ENCODE results near the gene SIMC1.
"Not testable (repeated sequence)": the region's sequence is repeated elsewhere in the genome, so short reads cannot be mapped to it uniquely, and the experiment has no call there.

SIMC1 gene

GRCh38 chr5:176237971-176238644 lies at the start of gene SIMC1:
Gene SIMC1, plus strand, starts transcription at chr5:176238424. Its CDS starts 85 bp downstream, at chr5:176238509.
- DNase-seq: peak; percentile 63

DNA sequence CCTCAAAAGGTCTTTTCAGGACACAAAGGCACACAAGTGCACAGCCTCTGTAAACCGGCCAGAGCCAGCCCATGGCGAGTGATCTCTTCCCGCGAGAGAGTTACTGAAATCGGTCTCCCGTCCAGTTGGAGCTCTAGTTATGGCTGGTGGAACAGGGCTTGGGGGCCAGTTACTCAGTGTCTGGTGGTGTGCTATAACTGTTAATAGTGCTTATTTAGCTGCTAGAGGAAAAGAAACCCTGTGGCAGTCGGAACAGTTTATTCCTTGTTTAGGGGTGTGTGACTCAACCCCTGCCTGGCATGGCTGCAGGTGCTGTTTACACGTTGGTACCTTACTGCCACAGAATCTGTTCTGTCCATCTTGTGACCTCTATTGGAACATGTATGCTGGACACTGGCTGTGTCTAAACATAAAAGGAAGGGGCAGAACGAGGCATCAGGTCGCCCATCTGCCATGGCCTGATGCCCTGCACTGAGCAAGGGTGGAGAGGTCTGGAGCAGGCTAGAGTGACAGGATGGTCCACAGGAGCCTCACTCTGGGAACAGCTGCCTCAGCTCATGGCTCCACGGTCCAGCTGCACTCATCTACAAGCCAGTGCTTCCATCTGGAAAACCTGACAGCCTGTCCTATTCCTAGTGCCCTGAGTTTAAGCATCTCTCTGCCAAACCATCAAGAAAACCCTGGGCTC lies 49.6 kb upstream of the SIMC1 start:
- DNase-seq: no peak

DNA sequence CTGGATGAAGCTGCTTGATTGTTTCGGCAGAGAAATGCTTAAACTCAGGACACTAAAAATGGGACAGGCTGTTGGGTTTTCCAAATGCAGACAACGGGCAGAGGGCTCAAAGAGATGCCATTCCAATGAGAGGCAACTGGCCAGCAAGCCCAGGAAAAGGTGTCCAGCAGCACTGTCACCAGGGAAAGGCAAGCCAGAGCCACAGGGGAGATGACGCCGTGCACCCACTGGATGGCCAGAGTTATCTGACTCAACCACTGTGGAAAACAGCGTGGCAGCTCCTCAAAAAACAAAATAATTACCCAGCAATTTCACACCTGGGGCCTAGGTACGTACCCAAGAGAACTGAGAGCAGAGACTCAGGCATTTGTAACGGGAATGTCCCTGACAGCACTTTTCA lies 48.4 kb upstream of the SIMC1 start:
- no peak for DNase-seq

DNA sequence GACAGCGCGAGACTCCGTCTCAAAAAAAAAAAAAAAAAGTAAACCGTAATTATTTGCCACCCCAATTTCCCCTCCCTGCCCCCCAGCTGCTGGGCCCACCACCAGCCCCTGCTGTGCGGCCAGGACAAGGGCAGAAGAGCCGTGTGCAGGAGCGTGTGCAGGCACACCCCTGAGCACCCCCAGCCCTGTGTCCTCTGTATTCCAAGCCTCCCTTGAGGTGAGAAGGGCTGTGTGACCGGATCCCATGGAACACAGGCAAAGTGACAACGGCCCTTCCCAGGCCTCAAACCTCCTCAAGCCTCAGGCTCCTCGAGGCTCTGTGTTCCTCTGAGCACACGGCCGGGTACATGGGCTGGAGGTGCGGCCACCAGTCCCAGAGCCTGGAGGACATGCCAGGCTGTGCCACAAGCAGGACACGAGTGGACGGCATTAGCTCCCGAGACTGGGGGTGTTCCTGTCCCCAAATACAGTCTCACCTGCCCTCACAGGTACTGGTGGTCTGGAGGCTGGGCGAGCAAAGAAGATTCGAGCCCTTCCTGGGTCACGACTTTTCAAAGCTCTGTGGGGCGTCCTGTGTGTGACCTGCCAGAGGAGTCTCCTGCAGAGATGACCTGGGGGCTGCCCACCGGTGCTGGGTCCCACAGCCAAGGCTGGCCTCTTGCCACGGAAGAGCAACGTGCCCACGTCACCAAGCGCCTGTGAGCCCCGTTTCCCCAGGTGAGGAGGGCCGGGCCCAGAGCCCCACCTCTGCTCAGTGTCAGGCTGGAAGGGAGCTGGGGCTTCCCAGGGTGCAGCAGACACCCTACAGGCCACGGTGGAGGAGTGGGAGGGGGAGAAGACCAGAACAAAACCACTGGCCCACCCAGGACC lies 47.1 kb upstream of the SIMC1 start:
- no peak for DNase-seq

- no peak for DNase-seq
These were observed 46.0 kb upstream of the SIMC1 start for GRCh38 chr5:176192094-176192721.

DNA sequence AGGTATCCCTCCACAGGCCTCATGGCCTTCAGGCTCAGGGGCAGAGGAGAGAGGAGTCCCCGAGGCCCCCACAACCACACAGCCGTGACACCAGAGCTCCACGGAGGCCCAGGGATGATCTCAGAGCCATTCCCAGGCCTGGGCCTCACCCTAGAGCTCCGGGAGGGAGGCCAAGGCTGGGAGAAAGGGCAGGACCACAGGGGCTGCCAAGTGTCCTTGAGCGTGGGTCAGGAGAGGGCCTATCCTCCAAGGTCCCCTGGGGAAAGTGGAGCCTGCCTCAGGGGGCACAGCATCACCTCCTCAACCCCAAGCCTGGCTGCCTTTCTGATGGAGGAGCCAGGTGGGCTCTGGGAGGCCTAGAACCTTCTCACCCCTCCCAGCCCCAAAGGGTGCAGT lies 45.5 kb upstream of the SIMC1 start:
- not testable (repeated sequence) for DNase-seq

DNA sequence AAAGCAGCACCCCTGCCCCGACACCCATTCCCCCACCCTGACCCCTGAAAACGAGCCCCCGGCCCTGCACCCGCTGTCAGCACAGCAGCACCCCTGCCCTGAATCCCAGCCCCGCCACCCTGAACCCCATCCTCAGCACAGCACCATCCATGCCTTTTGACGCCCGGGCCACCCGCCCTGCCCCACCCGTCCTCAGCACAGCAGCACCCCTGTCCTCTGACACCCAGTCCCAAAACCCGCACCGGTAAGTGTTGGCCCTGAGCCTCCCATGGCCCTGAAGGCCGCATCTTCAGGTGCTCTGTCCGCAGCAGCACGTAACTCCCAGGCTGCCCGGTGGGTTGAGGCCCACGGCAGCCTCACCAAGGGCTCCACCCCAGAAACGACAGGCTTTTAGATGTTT lies 44.6 kb upstream of the SIMC1 start:
- not testable (repeated sequence) for DNase-seq

DNA sequence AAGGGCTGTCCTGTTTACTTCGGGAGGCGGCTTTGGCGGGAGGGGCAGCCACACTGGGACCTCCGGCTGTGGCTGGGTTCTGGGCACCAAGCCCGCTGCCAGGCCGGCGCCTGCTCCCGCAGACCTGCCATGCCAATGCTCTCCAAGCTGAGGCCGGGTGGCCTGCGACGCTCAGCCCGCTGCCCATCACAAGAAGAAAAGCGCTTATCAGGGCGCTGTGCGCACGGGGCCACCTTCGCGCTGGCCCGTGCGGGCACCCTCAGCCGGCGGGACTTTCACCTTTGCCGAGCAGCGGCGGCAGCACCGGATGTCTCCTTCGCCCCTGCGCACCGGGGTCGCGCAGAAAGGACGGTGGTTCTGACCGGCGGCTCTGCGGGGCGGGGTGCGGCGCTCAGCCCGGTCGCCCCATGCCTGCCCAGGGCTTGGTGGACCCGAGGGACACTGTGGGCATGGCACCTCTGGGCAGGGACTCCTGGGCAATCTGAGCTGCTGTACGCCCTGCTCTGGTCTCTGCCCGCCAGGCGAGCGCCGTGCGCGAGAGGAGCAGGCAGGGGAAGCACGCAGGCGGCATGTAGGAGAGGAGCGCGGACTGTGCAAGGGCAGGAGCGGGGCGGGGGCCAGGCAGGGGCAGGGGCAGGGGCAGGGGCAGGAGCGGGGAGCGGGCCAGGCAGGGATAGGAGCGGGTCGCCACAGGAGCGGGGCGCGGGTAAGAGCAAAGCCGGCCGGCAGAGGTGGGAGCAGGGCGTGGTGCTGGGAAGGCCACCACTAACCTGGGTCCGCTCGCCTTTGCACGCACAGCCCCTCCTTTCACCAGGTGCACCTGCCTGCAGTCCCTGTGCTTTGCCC lies 43.8 kb upstream of the SIMC1 start:
- not testable (repeated sequence) for DNase-seq

- not testable (repeated sequence) for DNase-seq
These were observed 43.2 kb upstream of the SIMC1 start for GRCh38 chr5:176195084-176195413.

GRCh38 chr5:176195487-176196207 lies 42.6 kb upstream of the SIMC1 start:
- not testable (repeated sequence) for DNase-seq

DNA sequence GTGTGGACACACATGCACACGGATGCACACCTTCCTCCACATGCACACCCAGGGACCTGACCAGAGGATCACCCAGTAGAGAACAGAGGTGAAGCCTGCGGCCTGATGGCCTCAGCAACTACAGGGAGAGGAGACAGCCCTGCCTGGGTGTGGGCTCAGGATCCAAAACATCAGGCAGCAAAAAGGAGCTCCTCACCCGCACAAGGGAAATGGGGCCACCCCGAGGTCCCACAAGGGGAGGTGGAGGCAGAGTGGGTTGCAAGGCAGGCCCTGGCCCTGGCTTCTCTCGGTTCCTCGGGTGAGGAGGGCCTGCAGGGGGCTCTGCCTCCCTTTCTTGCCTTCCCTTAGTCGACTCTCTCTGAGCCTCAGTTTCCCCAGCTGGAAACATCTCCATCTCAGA lies 41.4 kb upstream of the SIMC1 start:
- DNase-seq: not testable (repeated sequence)

GRCh38 chr5:176197234-176197858 lies 40.9 kb upstream of the SIMC1 start:
- not testable (repeated sequence) for DNase-seq

GRCh38 chr5:176198299-176198698 lies 39.9 kb upstream of the SIMC1 start:
- DNase-seq: not testable (repeated sequence)

GRCh38 chr5:176198991-176199733 lies 39.1 kb upstream of the SIMC1 start:
- DNase-seq: not testable (repeated sequence)

DNA sequence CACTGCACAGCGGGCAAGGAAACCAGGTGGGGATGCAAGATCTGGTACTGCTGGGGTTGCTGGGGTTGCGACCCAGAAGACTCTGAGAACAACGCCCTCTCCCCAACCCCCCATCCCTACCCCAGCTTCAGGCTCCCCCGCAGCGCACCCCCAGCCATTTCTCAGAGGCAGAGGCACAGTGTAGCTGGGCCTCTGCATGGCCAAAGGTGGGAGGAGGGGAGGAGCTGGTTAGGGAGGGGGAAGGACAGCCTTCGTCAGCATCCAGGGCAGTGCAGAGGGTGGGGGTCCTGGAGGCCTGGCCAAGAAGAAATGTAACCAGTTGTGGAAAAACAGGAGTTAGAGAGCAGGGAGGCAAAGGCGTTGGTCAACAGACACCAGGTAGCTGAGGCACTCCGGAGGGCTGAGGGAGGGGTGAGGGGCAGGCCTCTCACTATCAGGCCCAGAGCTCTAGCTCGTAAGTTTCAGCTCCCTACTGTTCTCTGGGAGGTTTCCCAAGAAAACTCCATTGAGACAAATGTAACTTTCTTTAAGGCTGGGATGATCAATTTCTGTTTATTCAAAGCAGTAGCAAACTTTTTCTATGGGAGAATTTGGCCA lies 38.3 kb upstream of the SIMC1 start:
- not testable (repeated sequence) for DNase-seq

DNA sequence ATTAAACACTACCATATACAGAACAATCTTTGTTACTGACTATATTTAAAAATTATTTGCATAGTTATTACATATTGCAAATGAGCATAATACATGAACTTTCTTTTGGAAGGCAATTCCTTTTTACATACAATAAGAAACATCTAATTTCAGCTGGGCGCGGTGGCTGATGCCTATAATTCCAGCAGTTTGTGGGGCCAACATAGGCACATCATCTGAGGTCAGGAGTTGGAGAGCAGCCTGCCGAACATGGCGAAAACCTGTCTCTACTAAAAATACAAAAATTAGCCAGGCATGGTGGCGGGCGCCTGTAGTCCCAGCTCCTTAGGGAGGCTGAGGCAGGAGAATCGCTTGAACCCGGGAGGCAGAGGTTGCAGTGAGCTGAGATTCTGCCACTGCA lies 36.4 kb upstream of the SIMC1 start:
- no peak for DNase-seq

DNA sequence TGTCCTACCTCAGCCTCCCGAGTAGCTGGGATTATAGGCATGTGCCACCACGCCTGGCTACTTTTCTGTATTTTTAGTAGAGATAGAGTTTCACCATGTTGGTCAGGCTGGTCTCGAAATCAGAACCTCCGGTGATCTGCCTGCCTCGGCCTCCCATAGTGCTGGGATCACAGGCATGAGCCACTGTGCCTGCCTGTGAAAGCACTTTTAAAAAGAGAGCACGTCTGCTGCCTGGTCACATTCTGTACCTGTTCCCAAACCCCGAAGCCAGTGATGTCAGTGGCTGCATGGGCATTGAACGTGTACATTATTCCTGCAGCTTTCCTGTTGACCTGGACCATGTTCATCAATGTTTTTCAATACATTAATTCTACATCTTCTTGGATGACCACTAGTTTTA lies 35.1 kb upstream of the SIMC1 start:
- DNase-seq: no peak

DNA sequence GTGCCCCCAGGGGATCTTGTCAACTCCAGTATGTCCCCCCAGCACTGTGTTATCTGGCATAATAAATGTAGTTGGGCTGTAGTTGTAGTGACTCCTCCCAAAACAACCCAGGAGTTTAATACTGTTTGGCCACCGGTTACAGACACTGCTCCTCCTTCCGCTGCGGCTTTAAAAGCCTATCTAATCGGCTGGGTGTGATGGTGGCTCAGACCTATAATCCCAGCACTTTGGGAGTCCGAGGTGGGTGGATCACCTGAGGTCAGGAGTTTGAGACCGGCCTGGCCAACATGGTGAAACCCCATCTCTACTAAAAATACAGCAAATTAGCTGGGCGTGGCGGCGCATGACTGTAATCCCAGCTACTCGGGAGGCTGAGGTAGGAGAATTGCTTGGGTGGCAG lies 34.7 kb upstream of the SIMC1 start:
- not testable (repeated sequence) for DNase-seq

GRCh38 chr5:176214466-176215021 lies 23.7 kb upstream of the SIMC1 start:
- DNase-seq: not testable (repeated sequence)
